WERI-Rb-1 (cell line): ENCODE data around the gene PDCD2.

Experiments used
- DNase-seq: peaks from one replicate; pipeline ENCODE4 v3.0.0-alpha.2; 2020
- H3K27ac ChIP-seq: fragments of 250-450 bp; sonication (Bioruptor Pico); 2 replicates; pipeline ENCODE4 v1.5.1; 2020; ENCODE audit warnings: mild to moderate bottlenecking, moderate library complexity
- H3K27me3 ChIP-seq: fragments of 250-450 bp; sonication (Bioruptor Pico); 2 replicates; pipeline ENCODE4 v1.5.1; 2021; ENCODE audit warnings: mild to moderate bottlenecking, low read depth, moderate library complexity; ENCODE audit not compliant: insufficient read depth, severe bottlenecking
- H3K36me3 ChIP-seq: fragments of 250-450 bp; sonication (Bioruptor Pico); 2 replicates; pipeline ENCODE4 v1.5.1; 2020; ENCODE audit warnings: mild to moderate bottlenecking, moderate library complexity
- H3K4me3 ChIP-seq: 2 replicates; pipeline ENCODE4 v1.5.1; 2011; ENCODE audit warnings: low read depth, mild to moderate bottlenecking, control low read depth, low read length
- H3K9me3 ChIP-seq: fragments of 250-450 bp; sonication (Bioruptor Pico); 2 replicates; pipeline ENCODE4 v1.5.1; 2021; ENCODE audit warnings: mild to moderate bottlenecking, moderate library complexity; ENCODE audit not compliant: severe bottlenecking
- CTCF ChIP-seq: IDR thresholded peaks from 2 replicates; pipeline ENCODE4 v1.5.1; 2011; ENCODE audit warnings: low read depth, mild to moderate bottlenecking, control low read depth, inconsistent platforms, low read length

PDCD2 gene

DNA sequence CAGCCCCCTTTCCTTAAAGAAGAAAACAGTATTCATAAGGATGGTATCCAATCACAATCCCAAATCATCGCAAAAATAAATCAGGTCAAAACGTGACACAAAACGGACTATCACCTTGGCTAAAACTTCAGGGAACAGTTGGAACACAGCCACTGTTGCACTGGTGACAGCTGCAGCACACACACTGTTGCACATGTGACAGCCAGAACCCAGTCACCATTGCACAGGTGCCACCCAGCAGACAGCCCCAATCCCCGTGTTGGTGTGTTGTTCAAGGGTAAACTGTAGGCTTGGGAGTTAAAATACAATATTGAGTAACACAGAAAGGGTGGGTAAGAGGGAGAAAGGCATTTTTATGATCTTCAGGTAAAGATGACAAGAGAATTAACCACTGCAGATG lies 47.1 kb downstream of the PDCD2 start:
- DNase-seq, result no peak
- Histone ChIP-seq H3K27ac (no peak overlapping the region), H3K27me3 (no peaks in the 10 kb centered on the region), H3K36me3 (peaks cover 82% of the 10 kb centered on the region), H3K4me3 (no peak overlapping the region), H3K9me3 (no peaks in the 10 kb centered on the region)
- TF ChIP-seq CTCF, result no peak

DNA sequence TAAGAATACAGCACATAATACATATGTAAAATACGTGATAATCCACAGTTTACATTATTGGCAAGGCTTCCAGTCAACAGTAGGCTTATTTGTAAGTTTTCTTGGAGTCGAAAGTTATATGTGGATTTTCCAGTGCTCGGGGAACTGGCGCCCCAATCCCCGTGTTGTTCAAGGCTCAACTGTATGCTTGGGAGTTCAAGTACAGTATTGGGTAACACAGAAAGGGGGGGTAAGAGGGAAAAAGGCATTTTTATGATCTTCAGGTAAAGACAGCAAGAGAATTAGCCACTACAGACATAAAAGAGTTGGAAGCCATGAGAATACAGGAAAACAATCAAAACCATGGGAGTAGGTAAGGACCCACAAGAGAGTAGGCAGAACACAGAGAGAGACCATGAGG lies 47.8 kb downstream of the PDCD2 start:
- H3K4me3 ChIP-seq, result no peak overlapping the region
- H3K9me3 ChIP-seq, result no peaks in the 10 kb centered on the region
- TF ChIP-seq CTCF, result no peak
- H3K36me3 ChIP-seq, result peaks cover 77% of the 10 kb centered on the region
- no peak overlapping the region for H3K27ac ChIP-seq
- no peaks in the 10 kb centered on the region for H3K27me3 ChIP-seq
- DNase-seq, result no peak

- no peaks in the 10 kb centered on the region for H3K27me3 ChIP-seq
- H3K27ac ChIP-seq, result no peak overlapping the region
- no peak overlapping the region for H3K4me3 ChIP-seq
- peaks cover 65% of the 10 kb centered on the region for H3K36me3 ChIP-seq
- no peak for DNase-seq
- H3K9me3 ChIP-seq, result no peaks in the 10 kb centered on the region
- TF ChIP-seq CTCF, result no peak
Measured at GRCh38 chr6:170535004-170535403, 49.4 kb downstream of the PDCD2 start.

DNA sequence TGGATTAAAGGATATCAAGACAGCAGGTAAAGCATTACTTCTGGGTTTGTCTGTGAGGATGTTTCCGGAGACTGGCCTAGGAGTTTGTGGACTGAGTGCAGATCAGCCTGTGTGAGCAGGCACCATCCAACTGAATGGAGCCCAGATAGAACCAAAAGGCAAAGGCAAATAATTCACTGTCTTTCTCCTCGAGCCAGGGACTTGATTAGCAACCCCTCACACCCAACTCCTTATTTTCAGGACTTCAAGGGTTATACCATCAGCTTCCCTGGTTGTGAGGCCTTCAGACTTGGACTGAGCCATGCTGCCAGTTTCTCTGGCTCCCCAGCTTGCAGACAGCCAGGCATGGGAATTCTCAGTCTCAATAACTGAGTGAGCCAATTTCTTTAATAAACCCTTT lies 50.6 kb downstream of the PDCD2 start:
- Histone ChIP-seq H3K4me3 (no peak overlapping the region), H3K36me3 (peaks cover 54% of the 10 kb centered on the region), H3K27ac (no peak overlapping the region), H3K9me3 (no peaks in the 10 kb centered on the region), H3K27me3 (no peaks in the 10 kb centered on the region)
- TF ChIP-seq CTCF, result no peak
- DNase-seq, result no peak

- Histone ChIP-seq H3K4me3 (no peak overlapping the region), H3K36me3 (peaks cover 48% of the 10 kb centered on the region), H3K9me3 (no peaks in the 10 kb centered on the region), H3K27me3 (no peaks in the 10 kb centered on the region), H3K27ac (peak overlapping the region; percentile 33; the same call in 1 of the 2 replicates)
- no peak for TF ChIP-seq CTCF
- peak; percentile 16 for DNase-seq
Measured at GRCh38 chr6:170532867-170533488, 51.5 kb downstream of the PDCD2 start.
